Dendritic cell treated with granulocyte-macrophage colony-stimulating factor and Interleukin-4, amounts not matched to agents 40 ng/mL and 50 ng/mL, for 4 days (primary cell): Measurements from ENCODE around the gene NCOA7.
"Not testable (repeated sequence)": the region's sequence is repeated elsewhere in the genome, so short reads cannot be mapped to it uniquely, and the experiment has no call there.

ENCODE experiments used
- H3K27ac Mint-ChIP-seq: one replicate; pipeline ENCODE4 v1.8.0; 2022; ENCODE audit warnings: mild to moderate bottlenecking, mixed read lengths
- H3K27me3 Mint-ChIP-seq: one replicate; pipeline ENCODE4 v1.8.0; 2022; ENCODE audit warnings: mild to moderate bottlenecking, mixed read lengths
- H3K36me3 Mint-ChIP-seq: one replicate; pipeline ENCODE4 v1.8.0; 2022; ENCODE audit warnings: low read depth, mixed read lengths
- H3K4me1 Mint-ChIP-seq: one replicate; pipeline ENCODE4 v1.8.0; 2022; ENCODE audit warnings: low read depth, mixed read lengths
- H3K4me3 Mint-ChIP-seq: one replicate; pipeline ENCODE4 v1.8.0; 2022; ENCODE audit warnings: mild to moderate bottlenecking, moderate library complexity, mixed read lengths
- H3K9me3 Mint-ChIP-seq: one replicate; pipeline ENCODE4 v1.8.0; 2022; ENCODE audit warnings: mixed read lengths
- intact Hi-C: fragments of 100-400 bp; cut with micrococcal nuclease; formaldehyde crosslinking; loops from one replicate; pipeline ENCODE4 v1.15.0; 2022

NCOA7 gene

DNA sequence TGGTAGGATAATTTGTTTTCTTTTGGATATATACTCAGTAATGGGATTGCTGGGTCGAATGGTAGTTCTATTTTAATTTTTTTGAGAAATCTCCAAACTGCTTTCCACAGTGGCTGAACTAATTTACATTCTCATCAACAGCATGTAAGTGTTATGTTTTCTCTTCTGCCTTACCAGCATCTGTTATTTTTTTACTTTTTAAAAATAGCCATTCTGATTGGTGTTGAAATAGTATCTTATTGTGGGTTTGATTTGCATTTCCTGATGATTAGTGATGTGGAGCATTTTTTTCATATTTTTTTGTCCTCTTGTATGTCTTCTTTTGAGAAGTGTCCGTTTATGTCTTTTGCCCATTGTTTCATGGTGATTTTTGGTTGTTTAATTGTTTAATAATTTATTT lies 177.7 kb downstream of the NCOA7 start:
- H3K27ac Mint-ChIP-seq: no peak overlapping the region
- no peaks in the 10 kb centered on the region for H3K9me3 Mint-ChIP-seq
- intact Hi-C loops: no loop called here
- H3K4me3 Mint-ChIP-seq: no peak overlapping the region
- H3K4me1 Mint-ChIP-seq: peaks cover 23% of the 10 kb centered on the region
- H3K27me3 Mint-ChIP-seq: no peaks in the 10 kb centered on the region
- H3K36me3 Mint-ChIP-seq: peaks cover 44% of the 10 kb centered on the region

DNA sequence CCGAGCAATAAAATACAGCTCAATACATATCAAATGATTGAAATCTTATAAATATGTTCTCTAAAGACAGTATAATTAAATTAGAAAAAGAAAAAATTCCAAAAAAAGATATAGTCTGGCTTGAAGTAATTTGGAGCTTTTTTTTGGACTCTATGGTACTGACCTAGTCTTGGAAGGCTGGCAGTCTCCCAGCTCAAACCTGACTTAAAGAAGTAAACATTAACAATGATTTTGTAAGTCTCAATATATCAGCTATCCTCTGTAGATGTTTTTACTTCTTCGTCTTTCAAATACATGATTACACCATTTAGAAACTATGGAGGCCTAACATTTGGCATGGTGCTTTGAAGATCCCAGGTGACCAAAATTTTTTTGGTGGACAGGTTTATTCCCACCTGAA lies 180.0 kb downstream of the NCOA7 start:
- Mint-ChIP-seq H3K4me1 (peaks cover 8% of the 10 kb centered on the region), H3K27me3 (no peaks in the 10 kb centered on the region), H3K9me3 (no peaks in the 10 kb centered on the region), H3K36me3 (peaks cover 54% of the 10 kb centered on the region), H3K27ac (no peak overlapping the region), H3K4me3 (no peak overlapping the region)
- intact Hi-C loops: loop anchor here (5.0 kb wide), 1 partner anchor 113 kb away; no protein-coding TSS in a partner anchor

DNA sequence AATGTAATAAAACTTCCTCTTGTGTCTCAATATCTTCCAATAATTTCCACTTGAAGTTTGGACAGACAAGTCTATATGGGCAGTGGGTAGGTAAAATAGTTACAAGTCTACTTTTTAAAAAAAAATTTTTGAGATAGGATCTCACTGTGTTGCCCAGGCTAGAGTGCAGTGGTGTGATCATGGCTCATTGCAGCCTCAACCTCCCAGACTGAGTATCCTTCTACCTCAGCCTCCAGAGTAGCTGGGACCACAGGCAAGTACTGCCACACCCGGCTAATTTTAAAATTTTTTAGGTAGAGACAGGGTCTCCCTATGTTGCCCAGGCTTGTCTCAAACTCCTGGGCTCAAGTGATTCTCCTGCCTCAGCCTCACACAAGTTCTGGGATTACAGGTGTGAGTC lies 181.7 kb downstream of the NCOA7 start:
- H3K36me3 Mint-ChIP-seq: peaks cover 56% of the 10 kb centered on the region
- H3K27ac Mint-ChIP-seq, H3K4me1 Mint-ChIP-seq, H3K27me3 Mint-ChIP-seq, H3K9me3 Mint-ChIP-seq, H3K4me3 Mint-ChIP-seq: not testable (repeated sequence)
- intact Hi-C loops: loop anchor here (5.0 kb wide), 1 partner anchor 115 kb away; no protein-coding TSS in a partner anchor

DNA sequence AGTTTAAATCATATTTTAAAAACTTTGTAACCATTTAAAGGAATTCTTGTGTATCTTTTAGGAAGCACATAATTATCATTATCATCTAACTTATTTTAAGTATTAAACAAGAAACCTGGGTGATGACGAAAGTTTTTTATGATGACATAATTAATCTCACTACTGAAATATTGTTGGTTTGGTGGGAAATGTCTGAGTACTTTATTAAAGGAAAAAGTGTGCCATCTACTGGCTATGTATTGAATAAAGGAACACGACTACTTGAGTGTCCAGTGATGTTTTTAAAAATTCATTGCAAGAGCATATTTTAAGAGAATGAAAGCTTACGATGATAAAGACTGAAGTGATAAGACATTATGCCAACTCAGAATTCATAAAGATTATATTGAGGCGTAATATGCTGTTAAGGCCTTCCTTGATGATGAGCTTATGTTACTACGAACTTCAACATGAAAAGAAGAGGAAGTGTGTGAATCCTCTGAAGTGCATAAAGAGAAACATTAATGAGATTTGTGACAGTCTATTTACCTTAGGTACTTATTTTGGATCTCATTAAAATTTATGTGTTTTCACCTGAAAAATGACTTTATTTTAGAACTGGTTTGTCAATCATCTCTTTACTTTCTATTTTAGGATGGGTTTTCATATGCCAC lies 183.6 kb downstream of the NCOA7 start:
- Mint-ChIP-seq H3K9me3 (no peaks in the 10 kb centered on the region), H3K36me3 (peaks cover 47% of the 10 kb centered on the region), H3K4me1 (peaks cover 4% of the 10 kb centered on the region), H3K27ac (no peak overlapping the region), H3K27me3 (no peaks in the 10 kb centered on the region), H3K4me3 (no peak overlapping the region)
- intact Hi-C loops: loop anchor here (5.0 kb wide), 1 partner anchor 117 kb away; no protein-coding TSS in a partner anchor

DNA sequence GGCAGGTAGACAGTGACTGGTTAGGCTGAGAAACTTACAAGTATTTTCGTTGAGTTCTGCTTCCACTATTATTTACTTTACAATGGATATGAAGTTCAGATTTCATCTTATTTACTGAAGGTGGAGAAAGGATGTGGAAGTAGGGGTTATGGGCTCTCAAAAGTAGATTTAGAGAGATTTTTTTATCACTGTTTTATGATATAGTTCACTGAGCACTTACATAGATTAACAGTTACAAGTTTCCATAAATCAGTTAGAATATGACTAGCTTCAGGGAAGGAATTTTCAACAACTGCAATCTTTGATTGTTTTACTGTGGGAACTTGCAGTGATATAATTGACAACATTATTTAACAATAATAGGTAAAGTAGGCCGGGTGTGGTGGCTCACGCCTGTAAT lies 188.3 kb downstream of the NCOA7 start:
- H3K27me3 Mint-ChIP-seq: no peaks in the 10 kb centered on the region
- H3K9me3 Mint-ChIP-seq: no peaks in the 10 kb centered on the region
- H3K36me3 Mint-ChIP-seq: peaks cover 26% of the 10 kb centered on the region
- H3K4me1 Mint-ChIP-seq: no peaks in the 10 kb centered on the region
- intact Hi-C loops: loop anchor here (5.0 kb wide), 1 partner anchor 667 kb away; no protein-coding TSS in a partner anchor
- H3K27ac Mint-ChIP-seq: no peak overlapping the region
- no peak overlapping the region for H3K4me3 Mint-ChIP-seq
